Kasumi-1 (cell line): ENCODE data around the gene RNPS1.
A peak's percentile ranks its signal among the peaks of the same experiment; 100 is the strongest.

Source experiments
- DNase-seq, 2 experiments: peaks; one replicate each; lab custom pipeline; 2025; lab: John Stamatoyannopoulos, UW

The RNPS1 gene

GRCh38 chr16:2235695-2236336, 32.1 kb downstream of the RNPS1 start:
- DNase-seq: no peak

- no peak for DNase-seq
Measured at GRCh38 chr16:2235234-2235651, 32.7 kb downstream of the RNPS1 start.

GRCh38 chr16:2234813-2235170, 33.1 kb downstream of the RNPS1 start:
- DNase-seq: no peak

- no peak for DNase-seq
Measured at GRCh38 chr16:2233872-2234812, 33.8 kb downstream of the RNPS1 start.

- no peak for DNase-seq
Measured at GRCh38 chr16:2233046-2233775, 34.7 kb downstream of the RNPS1 start.

- no peak for DNase-seq
Measured at GRCh38 chr16:2232094-2232990, 35.6 kb downstream of the RNPS1 start.

GRCh38 chr16:2231016-2231931, 36.7 kb downstream of the RNPS1 start:
- DNase-seq: no peak

- DNase-seq: no peak
Measured at GRCh38 chr16:2230376-2230775, 37.5 kb downstream of the RNPS1 start.

GRCh38 chr16:2229632-2230250, 38.2 kb downstream of the RNPS1 start:
- no peak for DNase-seq

GRCh38 chr16:2229091-2229490, 38.8 kb downstream of the RNPS1 start:
- DNase-seq: no peak

GRCh38 chr16:2228161-2228824, 39.6 kb downstream of the RNPS1 start:
- no peak for DNase-seq

GRCh38 chr16:2226918-2227317, 41.0 kb downstream of the RNPS1 start:
- no peak for DNase-seq

- DNase-seq: no peak
Measured at GRCh38 chr16:2226245-2226793, 41.6 kb downstream of the RNPS1 start.

GRCh38 chr16:2223942-2224486, 43.9 kb downstream of the RNPS1 start:
- no peak for DNase-seq

GRCh38 chr16:2223221-2223941, 44.5 kb downstream of the RNPS1 start, which contains the start of gene E4F1:
Gene E4F1, plus strand, starts transcription at chr16:2223591. Its CDS starts 23 bp downstream, at chr16:2223614.
- peak; percentile 90 for DNase-seq

GRCh38 chr16:2216330-2216729, 51.6 kb downstream of the RNPS1 start:
- no peak for DNase-seq

GRCh38 chr16:2214719-2214968, 53.3 kb downstream of the RNPS1 start, which contains the start of gene PGP:
Gene PGP, minus strand, starts transcription at chr16:2214840. Its CDS starts 63 bp downstream, at chr16:2214777.
- DNase-seq: no peak
